HEK293 (cell line): Measurements from ENCODE around the gene ALDOA.

Source experiments
- IKZF3 ChIP-seq: fragments of 450-650 bp; IDR thresholded peaks from 2 replicates; pipeline ENCODE4 v1.5.0; 2018; ENCODE audit warnings: missing biosample characterization, mild to moderate bottlenecking, missing genetic modification characterization, moderate library complexity
- KLF8 ChIP-seq: fragments of 450-650 bp; formaldehyde crosslinking; IDR thresholded peaks from 2 replicates; pipeline ENCODE4 v1.5.1; 2016; ENCODE audit warnings: missing biosample characterization, missing genetic modification characterization
- KLF9 ChIP-seq: fragments of 450-650 bp; formaldehyde crosslinking; IDR thresholded peaks from 2 replicates; pipeline ENCODE4 v1.5.1; 2016; ENCODE audit warnings: missing biosample characterization, missing genetic modification characterization, low read depth
- MEIS1 ChIP-seq: sonication (generic); formaldehyde crosslinking; IDR thresholded peaks from 2 replicates; pipeline ENCODE4 v1.8.1; 2022; ENCODE audit warnings: missing genetic modification reagents, mild to moderate bottlenecking, borderline replicate concordance
- SP2 ChIP-seq: fragments of 450-650 bp; formaldehyde crosslinking; IDR thresholded peaks from 2 replicates; pipeline ENCODE4 v1.5.1; 2016; ENCODE audit warnings: missing biosample characterization, missing genetic modification characterization
- ZBTB1 ChIP-seq: fragments of 450-650 bp; formaldehyde crosslinking; IDR thresholded peaks from 2 replicates; pipeline ENCODE4 v1.5.1; 2016; ENCODE audit warnings: missing biosample characterization, missing genetic modification characterization
- ZIC2 ChIP-seq: fragments of 450-650 bp; formaldehyde crosslinking; IDR thresholded peaks from 2 replicates; pipeline ENCODE4 v1.5.1; 2016; ENCODE audit warnings: missing biosample characterization, missing genetic modification characterization
- ZNF10 ChIP-seq: fragments of 450-650 bp; formaldehyde crosslinking; IDR thresholded peaks from 2 replicates; pipeline ENCODE4 v1.5.1; 2017; ENCODE audit warnings: missing biosample characterization, missing genetic modification characterization
- ZNF112 ChIP-seq: fragments of 450-650 bp; formaldehyde crosslinking; IDR thresholded peaks from 2 replicates; pipeline ENCODE4 v1.5.0; 2017; ENCODE audit warnings: missing biosample characterization, missing genetic modification characterization
- ZNF221 ChIP-seq: fragments of 450-650 bp; formaldehyde crosslinking; IDR thresholded peaks from 2 replicates; pipeline ENCODE4 v1.5.1; 2017; ENCODE audit warnings: missing biosample characterization, missing genetic modification characterization, borderline replicate concordance
- ZNF239 ChIP-seq: fragments of 450-650 bp; formaldehyde crosslinking; IDR thresholded peaks from 2 replicates; pipeline ENCODE4 v1.5.1; 2016; ENCODE audit warnings: missing biosample characterization, missing genetic modification characterization
- ZNF335 ChIP-seq: fragments of 450-650 bp; formaldehyde crosslinking; conservative IDR thresholded peaks from 2 replicates; pipeline ENCODE4 v1.5.1; 2016; ENCODE audit warnings: missing biosample characterization, missing genetic modification characterization
- ZNF404 ChIP-seq: fragments of 450-650 bp; formaldehyde crosslinking; IDR thresholded peaks from 2 replicates; pipeline ENCODE4 v1.5.1; 2017; ENCODE audit warnings: missing biosample characterization, missing genetic modification characterization
- ZNF423 ChIP-seq: fragments of 450-650 bp; formaldehyde crosslinking; IDR thresholded peaks from 2 replicates; pipeline ENCODE4 v1.5.1; 2016; ENCODE audit warnings: missing biosample characterization, missing genetic modification characterization
- ZNF473 ChIP-seq: fragments of 450-650 bp; formaldehyde crosslinking; IDR thresholded peaks from 2 replicates; pipeline ENCODE4 v1.5.1; 2017; ENCODE audit warnings: missing biosample characterization, missing genetic modification characterization
- ZNF529 ChIP-seq: fragments of 450-650 bp; formaldehyde crosslinking; IDR thresholded peaks from 2 replicates; pipeline ENCODE4 v1.5.1; 2017; ENCODE audit warnings: missing genetic modification characterization, missing biosample characterization; ENCODE audit not compliant: insufficient replicate concordance
- ZNF544 ChIP-seq: fragments of 450-650 bp; formaldehyde crosslinking; IDR thresholded peaks from 2 replicates; pipeline ENCODE4 v1.5.0; 2017; ENCODE audit warnings: missing biosample characterization, missing genetic modification characterization
- ZNF549 ChIP-seq: fragments of 450-650 bp; IDR thresholded peaks from 2 replicates; pipeline ENCODE4 v1.5.1; 2018; ENCODE audit warnings: missing biosample characterization, missing genetic modification characterization, mild to moderate bottlenecking, inconsistent platforms, moderate library complexity
- ZNF596 ChIP-seq: fragments of 450-650 bp; IDR thresholded peaks from 2 replicates; pipeline ENCODE4 v1.5.0; 2018; ENCODE audit warnings: missing biosample characterization, mild to moderate bottlenecking, missing genetic modification characterization, moderate library complexity
- ZNF629 ChIP-seq: fragments of 450-650 bp; formaldehyde crosslinking; IDR thresholded peaks from 2 replicates; pipeline ENCODE4 v1.5.1; 2017; ENCODE audit warnings: missing biosample characterization, missing genetic modification characterization
- ZNF639 ChIP-seq: fragments of 450-650 bp; formaldehyde crosslinking; IDR thresholded peaks from 2 replicates; pipeline ENCODE4 v1.5.1; 2016; ENCODE audit warnings: missing biosample characterization, missing genetic modification characterization
- ZNF664 ChIP-seq: fragments of 450-650 bp; formaldehyde crosslinking; IDR thresholded peaks from 2 replicates; pipeline ENCODE4 v1.5.1; 2016; ENCODE audit warnings: missing biosample characterization, missing genetic modification characterization
- ZNF776 ChIP-seq: fragments of 450-650 bp; formaldehyde crosslinking; IDR thresholded peaks from 2 replicates; pipeline ENCODE4 v1.5.0; 2017; ENCODE audit warnings: missing biosample characterization, missing genetic modification characterization, borderline replicate concordance
- ZNF777 ChIP-seq: fragments of 450-650 bp; formaldehyde crosslinking; IDR thresholded peaks from 2 replicates; pipeline ENCODE4 v1.5.1; 2017; ENCODE audit warnings: missing biosample characterization, missing genetic modification characterization, borderline replicate concordance
- ZNF843 ChIP-seq: fragments of 450-650 bp; formaldehyde crosslinking; IDR thresholded peaks from 2 replicates; pipeline ENCODE4 v1.5.1; 2016; ENCODE audit warnings: missing biosample characterization, missing genetic modification characterization
- ZXDB ChIP-seq: fragments of 450-650 bp; formaldehyde crosslinking; IDR thresholded peaks from 2 replicates; pipeline ENCODE4 v1.5.1; 2016; ENCODE audit warnings: missing biosample characterization, missing genetic modification characterization
- TF ChIP-seq, protein P1 (sequence below): fragments of 450-650 bp; formaldehyde crosslinking; IDR thresholded peaks from 2 replicates; pipeline ENCODE4 v1.5.1; 2016; ENCODE audit warnings: missing biosample characterization, missing genetic modification characterization
- TF ChIP-seq, protein P2 (sequence below): fragments of 450-650 bp; formaldehyde crosslinking; IDR thresholded peaks from 2 replicates; pipeline ENCODE4 v1.5.1; 2016; ENCODE audit warnings: missing biosample characterization, missing genetic modification characterization, borderline replicate concordance
- TF ChIP-seq, protein P3 (sequence below): fragments of 450-650 bp; formaldehyde crosslinking; IDR thresholded peaks from 2 replicates; pipeline ENCODE4 v1.5.1; 2016; ENCODE audit warnings: missing biosample characterization, missing genetic modification characterization
- TF ChIP-seq, protein P4 (sequence below): IDR thresholded peaks from 2 replicates; pipeline ENCODE4 v1.6.1; 2011; ENCODE audit warnings: mild to moderate bottlenecking, low read depth, low read length, borderline replicate concordance

ALDOA gene

DNA sequence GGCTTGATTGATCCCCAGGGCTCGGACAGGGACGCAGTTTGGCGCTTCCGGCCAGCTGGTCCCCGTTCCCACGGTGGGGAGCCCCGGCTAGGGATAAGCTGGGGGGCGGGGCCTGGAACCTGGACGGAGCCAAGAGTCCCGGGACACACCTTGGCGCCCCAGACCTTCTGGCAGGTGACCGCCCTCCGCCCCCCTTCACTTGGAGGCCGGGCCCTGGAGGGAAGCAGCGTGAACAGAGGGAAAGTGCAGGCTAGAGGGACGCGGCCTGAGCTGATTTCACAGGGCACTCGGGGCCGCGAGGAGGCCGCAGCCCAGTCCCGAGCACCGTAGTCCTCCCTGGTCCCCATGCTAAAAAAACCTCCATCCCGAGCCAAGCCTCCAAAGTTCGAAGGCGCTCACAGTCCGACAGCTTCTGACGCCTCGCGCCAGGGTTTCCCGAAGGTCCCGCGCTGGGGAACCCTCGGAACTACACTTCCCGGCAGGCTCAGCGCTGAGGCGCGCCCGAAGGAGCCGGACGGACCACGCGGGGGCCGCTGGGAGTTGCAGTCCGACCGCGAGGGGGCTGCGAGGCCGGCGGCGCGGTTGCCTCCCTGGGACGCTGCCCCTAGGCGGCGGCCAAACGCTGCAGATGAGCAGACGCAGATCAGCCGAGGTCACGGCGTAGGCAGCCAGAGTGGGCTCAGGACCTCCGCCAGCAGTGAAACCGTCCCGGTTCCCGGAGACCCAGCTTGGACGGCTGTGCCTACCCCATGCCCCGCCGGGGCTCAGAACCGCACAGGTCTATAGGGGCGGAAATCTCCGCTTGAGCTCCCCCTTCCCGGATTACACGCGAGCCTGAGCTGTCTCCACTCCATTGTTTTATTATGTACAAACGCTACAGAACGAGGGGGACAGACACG lies 26.2 kb downstream of the ALDOA start, which contains the start of gene TBX6 (continued):
- TF ChIP-seq, protein P1, sequence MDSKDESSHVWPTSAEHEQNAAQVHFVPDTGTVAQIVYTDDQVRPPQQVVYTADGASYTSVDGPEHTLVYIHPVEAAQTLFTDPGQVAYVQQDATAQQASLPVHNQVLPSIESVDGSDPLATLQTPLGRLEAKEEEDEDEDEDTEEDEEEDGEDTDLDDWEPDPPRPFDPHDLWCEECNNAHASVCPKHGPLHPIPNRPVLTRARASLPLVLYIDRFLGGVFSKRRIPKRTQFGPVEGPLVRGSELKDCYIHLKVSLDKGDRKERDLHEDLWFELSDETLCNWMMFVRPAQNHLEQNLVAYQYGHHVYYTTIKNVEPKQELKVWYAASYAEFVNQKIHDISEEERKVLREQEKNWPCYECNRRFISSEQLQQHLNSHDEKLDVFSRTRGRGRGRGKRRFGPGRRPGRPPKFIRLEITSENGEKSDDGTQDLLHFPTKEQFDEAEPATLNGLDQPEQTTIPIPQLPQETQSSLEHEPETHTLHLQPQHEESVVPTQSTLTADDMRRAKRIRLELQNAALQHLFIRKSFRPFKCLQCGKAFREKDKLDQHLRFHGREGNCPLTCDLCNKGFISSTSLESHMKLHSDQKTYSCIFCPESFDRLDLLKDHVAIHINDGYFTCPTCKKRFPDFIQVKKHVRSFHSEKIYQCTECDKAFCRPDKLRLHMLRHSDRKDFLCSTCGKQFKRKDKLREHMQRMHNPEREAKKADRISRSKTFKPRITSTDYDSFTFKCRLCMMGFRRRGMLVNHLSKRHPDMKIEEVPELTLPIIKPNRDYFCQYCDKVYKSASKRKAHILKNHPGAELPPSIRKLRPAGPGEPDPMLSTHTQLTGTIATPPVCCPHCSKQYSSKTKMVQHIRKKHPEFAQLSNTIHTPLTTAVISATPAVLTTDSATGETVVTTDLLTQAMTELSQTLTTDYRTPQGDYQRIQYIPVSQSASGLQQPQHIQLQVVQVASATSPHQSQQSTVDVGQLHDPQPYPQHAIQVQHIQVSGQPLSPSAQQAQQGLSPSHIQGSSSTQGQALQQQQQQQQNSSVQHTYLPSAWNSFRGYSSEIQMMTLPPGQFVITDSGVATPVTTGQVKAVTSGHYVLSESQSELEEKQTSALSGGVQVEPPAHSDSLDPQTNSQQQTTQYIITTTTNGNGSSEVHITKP (tag by site-specific recombination) = no peak
- TF ChIP-seq ZBTB1 (tag by site-specific recombination) = no peak
- TF ChIP-seq, protein P2, sequence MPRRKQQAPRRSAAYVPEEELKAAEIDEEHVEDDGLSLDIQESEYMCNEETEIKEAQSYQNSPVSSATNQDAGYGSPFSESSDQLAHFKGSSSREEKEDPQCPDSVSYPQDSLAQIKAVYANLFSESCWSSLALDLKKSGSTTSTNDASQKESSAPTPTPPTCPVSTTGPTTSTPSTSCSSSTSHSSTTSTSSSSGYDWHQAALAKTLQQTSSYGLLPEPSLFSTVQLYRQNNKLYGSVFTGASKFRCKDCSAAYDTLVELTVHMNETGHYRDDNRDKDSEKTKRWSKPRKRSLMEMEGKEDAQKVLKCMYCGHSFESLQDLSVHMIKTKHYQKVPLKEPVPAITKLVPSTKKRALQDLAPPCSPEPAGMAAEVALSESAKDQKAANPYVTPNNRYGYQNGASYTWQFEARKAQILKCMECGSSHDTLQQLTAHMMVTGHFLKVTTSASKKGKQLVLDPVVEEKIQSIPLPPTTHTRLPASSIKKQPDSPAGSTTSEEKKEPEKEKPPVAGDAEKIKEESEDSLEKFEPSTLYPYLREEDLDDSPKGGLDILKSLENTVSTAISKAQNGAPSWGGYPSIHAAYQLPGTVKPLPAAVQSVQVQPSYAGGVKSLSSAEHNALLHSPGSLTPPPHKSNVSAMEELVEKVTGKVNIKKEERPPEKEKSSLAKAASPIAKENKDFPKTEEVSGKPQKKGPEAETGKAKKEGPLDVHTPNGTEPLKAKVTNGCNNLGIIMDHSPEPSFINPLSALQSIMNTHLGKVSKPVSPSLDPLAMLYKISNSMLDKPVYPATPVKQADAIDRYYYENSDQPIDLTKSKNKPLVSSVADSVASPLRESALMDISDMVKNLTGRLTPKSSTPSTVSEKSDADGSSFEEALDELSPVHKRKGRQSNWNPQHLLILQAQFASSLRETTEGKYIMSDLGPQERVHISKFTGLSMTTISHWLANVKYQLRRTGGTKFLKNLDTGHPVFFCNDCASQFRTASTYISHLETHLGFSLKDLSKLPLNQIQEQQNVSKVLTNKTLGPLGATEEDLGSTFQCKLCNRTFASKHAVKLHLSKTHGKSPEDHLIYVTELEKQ (tag by site-specific recombination) = no peak
- TF ChIP-seq ZNF629 (tag by site-specific recombination) = no peak
- no peak for TF ChIP-seq ZNF473
- TF ChIP-seq ZNF221 (tag by site-specific recombination) = no peak
- no peak for TF ChIP-seq ZNF544 (tag by site-specific recombination)
- TF ChIP-seq ZNF549 (tag by site-specific recombination) = no peak
- peak; percentile 3; the same call in 1 of the 2 replicates for TF ChIP-seq SP2
- no peak for TF ChIP-seq ZNF529 (tag by site-specific recombination)
- TF ChIP-seq KLF8 = peak; percentile 39; the same call in 1 of the 2 replicates
- TF ChIP-seq ZNF843 (tag by site-specific recombination) = no peak; the same call in 1 of the 2 replicates
- peak; percentile 90 for TF ChIP-seq ZNF335 (tag by site-specific recombination)
- no peak for TF ChIP-seq ZNF776 (tag by site-specific recombination)
- TF ChIP-seq ZNF239 = no peak
- peak; percentile 82; the same call in 1 of the 2 replicates for TF ChIP-seq ZNF777
- TF ChIP-seq ZNF10 = no peak
- TF ChIP-seq ZNF112 (tag by site-specific recombination) = no peak
- no peak for TF ChIP-seq ZNF664 (tag by site-specific recombination)
- no peak for TF ChIP-seq IKZF3 (tag by site-specific recombination)
- TF ChIP-seq ZNF423 (tag by site-specific recombination) = no peak
- TF ChIP-seq, protein P3, sequence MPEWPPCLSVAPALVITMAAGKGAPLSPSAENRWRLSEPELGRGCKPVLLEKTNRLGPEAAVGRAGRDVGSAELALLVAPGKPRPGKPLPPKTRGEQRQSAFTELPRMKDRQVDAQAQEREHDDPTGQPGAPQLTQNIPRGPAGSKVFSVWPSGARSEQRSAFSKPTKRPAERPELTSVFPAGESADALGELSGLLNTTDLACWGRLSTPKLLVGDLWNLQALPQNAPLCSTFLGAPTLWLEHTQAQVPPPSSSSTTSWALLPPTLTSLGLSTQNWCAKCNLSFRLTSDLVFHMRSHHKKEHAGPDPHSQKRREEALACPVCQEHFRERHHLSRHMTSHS (tag by site-specific recombination) = no peak
- TF ChIP-seq, protein P4, sequence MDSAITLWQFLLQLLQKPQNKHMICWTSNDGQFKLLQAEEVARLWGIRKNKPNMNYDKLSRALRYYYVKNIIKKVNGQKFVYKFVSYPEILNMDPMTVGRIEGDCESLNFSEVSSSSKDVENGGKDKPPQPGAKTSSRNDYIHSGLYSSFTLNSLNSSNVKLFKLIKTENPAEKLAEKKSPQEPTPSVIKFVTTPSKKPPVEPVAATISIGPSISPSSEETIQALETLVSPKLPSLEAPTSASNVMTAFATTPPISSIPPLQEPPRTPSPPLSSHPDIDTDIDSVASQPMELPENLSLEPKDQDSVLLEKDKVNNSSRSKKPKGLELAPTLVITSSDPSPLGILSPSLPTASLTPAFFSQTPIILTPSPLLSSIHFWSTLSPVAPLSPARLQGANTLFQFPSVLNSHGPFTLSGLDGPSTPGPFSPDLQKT = no peak
- peak; percentile 74 for TF ChIP-seq ZIC2
- no peak for TF ChIP-seq MEIS1 (CRISPR knock-in tag)
- peak; percentile 40 for TF ChIP-seq ZXDB (tag by site-specific recombination)
- no peak for TF ChIP-seq ZNF404
- TF ChIP-seq ZNF639 = no peak
- TF ChIP-seq KLF9 (tag by site-specific recombination) = peak; percentile 48; the same call in 1 of the 2 replicates
- no peak for TF ChIP-seq ZNF596 (tag by site-specific recombination)
